Astrocyte of the spinal cord (primary cell): Measurements from ENCODE around the gene ARIH2.
A peak's percentile ranks its signal among the peaks of the same experiment; 100 is the strongest.

Experiments
- DNase-seq: peaks from one replicate; pipeline ENCODE4 v3.0.0; 2011; ENCODE audit warnings: low read depth, low spot score
- H3K4me3 ChIP-seq: 2 replicates; pipeline ENCODE4 v1.5.1; 2011; ENCODE audit warnings: low read depth, mild to moderate bottlenecking, low read length, moderate library complexity
- in situ Hi-C: cut with HindIII; loops from 2 replicates; pipeline ENCODE4 v1.10.0; 2017; ENCODE audit warnings: low sequenced_read_pairs
- TF ChIP-seq, protein P1 (sequence below): IDR thresholded peaks from 2 replicates; pipeline ENCODE4 v1.5.1; 2012; ENCODE audit warnings: low read depth, mild to moderate bottlenecking, low read length, inconsistent platforms

ARIH2 gene

GRCh38 chr3:48928679-48929078 lies 10.0 kb downstream of the ARIH2 start:
- DNase-seq: peak; percentile 25
- in situ Hi-C loops: no loop called here
- TF ChIP-seq, protein P1, sequence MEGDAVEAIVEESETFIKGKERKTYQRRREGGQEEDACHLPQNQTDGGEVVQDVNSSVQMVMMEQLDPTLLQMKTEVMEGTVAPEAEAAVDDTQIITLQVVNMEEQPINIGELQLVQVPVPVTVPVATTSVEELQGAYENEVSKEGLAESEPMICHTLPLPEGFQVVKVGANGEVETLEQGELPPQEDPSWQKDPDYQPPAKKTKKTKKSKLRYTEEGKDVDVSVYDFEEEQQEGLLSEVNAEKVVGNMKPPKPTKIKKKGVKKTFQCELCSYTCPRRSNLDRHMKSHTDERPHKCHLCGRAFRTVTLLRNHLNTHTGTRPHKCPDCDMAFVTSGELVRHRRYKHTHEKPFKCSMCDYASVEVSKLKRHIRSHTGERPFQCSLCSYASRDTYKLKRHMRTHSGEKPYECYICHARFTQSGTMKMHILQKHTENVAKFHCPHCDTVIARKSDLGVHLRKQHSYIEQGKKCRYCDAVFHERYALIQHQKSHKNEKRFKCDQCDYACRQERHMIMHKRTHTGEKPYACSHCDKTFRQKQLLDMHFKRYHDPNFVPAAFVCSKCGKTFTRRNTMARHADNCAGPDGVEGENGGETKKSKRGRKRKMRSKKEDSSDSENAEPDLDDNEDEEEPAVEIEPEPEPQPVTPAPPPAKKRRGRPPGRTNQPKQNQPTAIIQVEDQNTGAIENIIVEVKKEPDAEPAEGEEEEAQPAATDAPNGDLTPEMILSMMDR: no peak
- H3K4me3 ChIP-seq: no peak overlapping the region

DNA sequence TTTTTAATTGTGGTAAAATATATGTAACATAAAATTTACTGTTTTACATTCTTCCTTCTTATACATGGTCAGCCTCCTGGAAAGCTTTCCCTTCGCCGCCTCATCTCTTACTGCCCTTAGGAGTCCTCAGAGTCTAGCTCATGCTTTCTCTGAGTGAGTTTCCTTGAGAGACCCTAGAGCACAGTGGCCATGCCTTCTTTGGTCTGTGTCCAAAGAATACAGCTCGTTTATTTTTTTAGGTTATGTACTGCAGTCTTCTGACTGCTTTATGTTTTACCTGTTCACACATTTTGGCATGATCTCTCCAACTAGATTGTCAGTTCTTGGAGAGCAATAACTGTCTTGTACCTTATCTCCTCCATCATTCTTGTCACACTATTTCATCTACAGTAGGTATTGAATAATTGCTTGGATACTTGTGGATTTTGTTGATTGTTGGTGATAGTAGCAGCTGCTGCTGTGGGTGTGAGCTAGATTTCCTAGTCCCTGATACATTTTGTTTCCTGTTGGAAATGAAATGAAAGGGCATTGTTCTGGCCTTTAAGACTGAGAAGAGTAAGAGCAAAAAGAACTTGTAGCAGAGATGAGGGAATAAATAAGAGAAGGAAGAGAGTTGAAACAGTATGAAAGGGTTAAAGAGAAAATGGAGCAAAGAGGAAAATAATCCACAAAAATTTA lies 10.9 kb downstream of the ARIH2 start:
- peak; percentile 25 for DNase-seq
- in situ Hi-C loops: no loop called here
- TF ChIP-seq, protein P1: no peak
- H3K4me3 ChIP-seq: no peak overlapping the region

- no peak for DNase-seq
- no peak overlapping the region for H3K4me3 ChIP-seq
- in situ Hi-C loops: no loop called here
- TF ChIP-seq, protein P1: no peak
Measured at GRCh38 chr3:48930590-48930989, 11.9 kb downstream of the ARIH2 start.

GRCh38 chr3:48931944-48932580 lies 13.4 kb downstream of the ARIH2 start:
- no peak for DNase-seq
- in situ Hi-C loops: no loop called here
- no peak overlapping the region for H3K4me3 ChIP-seq
- TF ChIP-seq, protein P1: no peak

DNA sequence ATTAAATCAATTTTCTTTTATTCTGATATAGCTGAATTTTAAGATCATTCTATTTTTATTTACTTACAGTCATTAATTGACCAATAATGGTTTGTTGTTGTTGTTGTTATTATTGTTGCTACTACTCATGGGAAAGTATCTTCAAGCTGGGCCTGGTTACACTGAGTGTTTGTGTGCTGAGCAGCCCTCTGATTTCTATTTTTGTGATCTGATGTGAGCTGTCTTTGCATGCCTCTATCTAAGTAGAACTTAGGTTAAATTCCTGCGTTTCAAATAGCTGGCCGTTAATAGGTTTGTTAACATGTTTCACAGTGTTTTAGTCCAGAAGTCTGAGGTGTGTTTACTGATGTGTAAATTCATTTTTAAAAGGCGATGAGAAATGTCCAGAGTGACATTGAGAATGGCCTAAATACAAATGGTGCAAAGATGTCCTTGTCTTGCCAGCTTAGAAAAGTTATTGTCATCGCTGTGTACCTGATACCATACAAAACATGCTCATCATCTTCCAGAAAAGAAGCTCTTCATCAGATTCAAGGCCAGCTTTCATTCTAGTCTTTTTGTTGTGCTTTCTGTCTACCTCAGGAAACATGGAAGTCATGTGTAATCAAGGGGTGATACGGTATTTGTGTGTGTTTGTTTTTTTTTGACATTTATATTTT lies 15.8 kb downstream of the ARIH2 start:
- no peak for DNase-seq
- in situ Hi-C loops: no loop called here
- no peak overlapping the region for H3K4me3 ChIP-seq
- TF ChIP-seq, protein P1: no peak

- TF ChIP-seq, protein P1: no peak
- no peak for DNase-seq
- in situ Hi-C loops: no loop called here
Measured at GRCh38 chr3:48935530-48935929, 16.9 kb downstream of the ARIH2 start.

More at GRCh38 chr3:48935530-48935929, 16.9 kb downstream of the ARIH2 start:
- H3K4me3 ChIP-seq: no peak overlapping the region
